HG02678 (cell line): Measurements from ENCODE around the gene TADA2A.
"Not testable (repeated sequence)": the region's sequence is repeated elsewhere in the genome, so short reads cannot be mapped to it uniquely, and the experiment has no call there.

ENCODE experiments used
- ATAC-seq: cut with Tn5 transposase; IDR thresholded peaks from one replicate; pipeline ENCODE4 v1.9.1; 2021; ENCODE audit warnings: mild to moderate bottlenecking, moderate library complexity; ENCODE audit not compliant: unreplicated experiment

TADA2A gene

DNA sequence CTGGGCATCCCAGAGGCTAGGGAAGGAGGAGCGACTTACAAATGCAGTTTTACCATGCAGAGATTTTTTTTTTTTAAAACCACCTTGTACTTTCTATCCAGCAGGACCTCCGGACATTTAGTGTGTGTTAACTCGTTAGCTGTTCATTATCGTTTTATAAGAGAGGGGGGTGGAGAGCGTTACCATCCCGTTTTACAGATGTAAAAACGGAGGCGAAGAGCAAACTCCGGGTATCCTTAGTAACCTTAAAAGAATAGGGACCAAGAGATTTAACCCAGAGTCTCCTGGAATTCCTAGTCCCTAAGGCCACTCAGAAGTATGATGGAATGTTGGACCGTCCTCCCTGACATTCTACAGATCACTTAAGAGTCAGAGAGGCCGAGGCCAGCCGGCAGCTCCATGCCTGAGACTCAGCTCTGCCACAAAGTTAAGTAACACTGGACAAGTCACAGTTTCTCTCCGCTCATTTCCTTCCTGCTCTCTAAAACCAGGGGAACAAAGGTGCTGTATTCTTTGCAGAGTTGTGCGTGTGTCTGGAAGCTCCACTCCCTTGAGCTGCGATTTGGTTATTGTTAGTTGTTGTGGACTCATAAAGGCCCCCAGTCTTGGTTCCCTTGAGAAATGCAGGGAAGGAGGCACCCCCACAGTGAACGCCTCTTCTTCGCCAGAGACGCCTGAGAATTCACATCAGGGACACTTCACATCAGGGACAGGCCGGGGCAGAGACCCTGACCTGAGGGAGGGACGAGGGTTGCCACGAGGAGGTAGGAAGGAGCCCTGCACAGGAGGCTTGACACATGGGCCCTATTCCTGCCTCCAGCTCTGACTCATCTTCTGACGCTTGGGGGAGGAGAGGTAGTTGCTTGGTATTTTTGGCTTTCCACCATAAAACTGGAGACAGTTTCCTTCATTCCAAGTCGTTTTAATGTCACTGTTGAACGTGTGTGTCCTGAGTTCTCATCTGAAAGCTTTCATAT, 84.2 kb downstream of the TADA2A start:
- no peak for ATAC-seq

DNA sequence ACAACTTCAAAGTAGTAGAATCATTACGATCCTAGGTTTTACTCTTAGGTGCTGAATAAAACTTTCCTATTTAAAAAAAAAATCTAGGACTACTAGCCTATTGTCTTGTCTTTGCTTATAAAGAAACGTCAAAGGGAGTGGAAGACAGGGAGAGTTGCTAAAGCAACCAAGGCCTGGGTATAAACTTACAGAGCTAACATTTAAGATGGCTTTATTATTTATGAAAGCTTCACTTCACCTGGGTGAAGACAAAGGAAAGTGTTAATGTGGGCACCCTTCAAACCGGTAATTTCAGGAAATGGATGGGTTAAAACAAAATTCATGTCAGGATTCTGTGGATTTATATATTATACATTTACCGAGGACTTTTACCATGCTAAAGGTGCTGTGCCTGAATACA, 85.5 kb downstream of the TADA2A start:
- ATAC-seq: no peak

GRCh38 chr17:37493249-37494027, 86.8 kb downstream of the TADA2A start:
- ATAC-seq: no peak

GRCh38 chr17:37494401-37494831, 87.7 kb downstream of the TADA2A start:
- ATAC-seq: no peak

DNA sequence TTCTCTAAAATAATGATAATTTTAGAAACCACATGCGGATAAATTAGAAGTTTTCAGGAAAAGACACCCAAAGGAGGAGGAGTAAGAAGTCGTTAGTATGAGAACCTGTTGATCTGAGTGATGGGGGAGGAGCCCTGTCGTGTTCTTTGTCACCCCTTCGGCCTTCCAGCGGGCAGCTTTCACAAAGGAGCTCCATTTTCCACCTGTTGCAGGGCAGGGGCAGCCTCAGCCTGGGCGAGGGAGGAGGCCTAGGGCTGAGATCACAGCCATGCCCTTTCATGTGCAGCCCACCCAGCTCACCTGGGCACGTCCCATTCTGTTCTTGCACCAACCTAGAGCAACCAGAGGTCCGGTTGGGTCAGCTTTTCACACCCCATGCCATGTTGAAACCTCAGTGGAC, 88.3 kb downstream of the TADA2A start:
- ATAC-seq: no peak

- ATAC-seq: no peak
Observed at GRCh38 chr17:37500378-37500777, 93.7 kb downstream of the TADA2A start.

DNA sequence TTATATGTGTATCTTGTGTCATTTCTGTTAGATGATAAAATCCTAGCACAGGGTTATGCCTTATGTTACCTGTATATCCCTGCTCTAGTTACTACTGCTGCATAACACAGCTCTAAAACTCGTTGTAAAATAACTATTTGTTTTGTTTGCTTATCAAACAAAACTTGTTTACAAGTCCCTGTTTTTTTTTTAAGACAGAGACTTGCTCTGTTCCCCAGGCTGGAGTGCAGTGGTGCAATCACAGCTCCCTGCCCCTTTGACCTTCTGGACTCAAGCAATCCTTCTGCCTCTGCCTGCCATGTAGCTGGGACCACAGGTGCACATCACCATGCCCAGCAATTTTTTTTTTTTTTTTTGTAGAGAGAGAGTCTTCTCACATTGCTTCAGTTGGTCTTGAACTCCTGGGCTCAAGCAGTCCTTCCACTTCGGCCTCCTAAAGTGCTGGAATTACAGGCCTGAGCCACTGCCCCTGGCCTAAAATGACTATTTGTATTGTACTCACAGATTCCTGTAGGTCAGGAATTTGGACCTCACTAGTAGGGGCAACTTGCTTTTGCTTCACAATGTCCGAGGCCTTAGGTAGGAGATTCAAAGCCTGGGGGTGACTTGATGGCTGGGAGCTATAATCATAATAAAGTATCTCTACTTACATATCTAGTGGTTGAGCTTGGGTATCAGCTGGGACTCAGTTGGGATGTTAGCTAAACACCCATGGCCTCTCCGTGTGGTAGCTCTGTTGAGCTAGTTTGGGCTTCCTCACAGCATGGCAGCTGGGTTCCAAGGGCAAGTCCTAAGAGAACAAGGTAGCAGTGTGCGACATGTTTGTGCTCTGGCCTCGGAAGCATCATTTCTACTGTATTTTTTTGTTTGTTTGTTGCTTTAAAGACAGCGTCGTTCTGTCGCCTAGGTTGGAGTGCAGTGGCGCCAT, 95.6 kb downstream of the TADA2A start:
- no peak for ATAC-seq

- ATAC-seq: no peak
Observed at GRCh38 chr17:37503148-37503547, 96.5 kb downstream of the TADA2A start.

DNA sequence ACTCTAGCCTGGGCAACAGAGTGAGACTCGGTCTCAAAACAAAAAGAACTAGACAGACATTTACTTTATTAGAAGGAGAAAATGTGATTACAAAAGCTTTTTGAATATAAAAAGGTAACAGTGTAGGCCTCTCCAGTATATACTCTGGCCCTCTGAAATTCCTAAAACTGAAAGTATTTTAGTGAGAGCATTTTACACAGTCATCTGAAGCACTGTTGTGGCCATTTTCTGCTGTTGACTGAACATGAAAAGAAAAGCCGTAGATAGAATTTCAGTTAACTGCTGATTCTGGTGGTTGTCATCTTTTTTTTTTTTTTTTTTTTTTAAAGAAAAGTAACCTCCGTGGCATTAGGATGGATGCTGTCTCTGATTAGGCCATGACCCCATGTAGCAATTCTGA, 98.6 kb downstream of the TADA2A start:
- ATAC-seq: no peak

DNA sequence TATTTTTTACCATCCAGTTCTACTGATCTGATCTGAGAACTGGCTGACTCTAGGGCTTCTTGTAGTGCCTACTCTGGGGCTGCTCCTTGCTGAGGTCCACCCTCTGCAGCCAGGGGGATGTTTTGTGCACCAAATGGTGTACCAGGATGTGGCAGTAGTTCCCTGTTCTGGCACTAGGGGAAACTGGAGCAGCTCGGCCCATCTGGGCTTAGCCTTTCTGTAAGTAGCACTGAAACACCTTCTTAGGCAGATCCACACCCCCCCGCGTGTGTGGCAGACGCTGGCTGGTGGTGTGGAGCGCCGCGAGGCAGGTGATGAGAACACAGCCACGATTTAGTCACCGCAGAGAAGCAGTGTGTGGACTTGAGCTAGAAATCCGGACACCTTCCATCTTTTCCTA, 100.0 kb downstream of the TADA2A start:
- no peak for ATAC-seq

GRCh38 chr17:37507111-37507510, 100.4 kb downstream of the TADA2A start:
- no peak for ATAC-seq

DNA sequence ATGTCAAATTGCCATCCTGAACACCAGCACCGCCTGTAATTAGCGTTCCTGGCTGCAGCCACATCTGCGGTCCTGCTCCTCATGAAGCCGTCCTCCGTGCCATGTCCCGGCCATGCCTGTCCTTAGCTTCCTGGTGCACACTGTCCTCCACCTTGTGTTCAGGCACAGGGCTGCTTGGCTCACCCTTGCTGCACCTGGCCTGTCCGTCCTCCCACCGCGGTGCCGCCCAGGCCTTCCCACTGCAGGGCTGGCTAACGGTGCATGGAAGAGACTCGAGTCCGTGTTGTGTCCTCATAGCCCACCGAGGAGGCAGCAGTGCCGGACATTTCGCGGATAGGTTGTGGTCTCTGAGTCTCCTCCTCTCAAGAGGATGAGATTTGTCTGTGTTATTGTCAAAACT, 103.4 kb downstream of the TADA2A start:
- ATAC-seq: no peak

DNA sequence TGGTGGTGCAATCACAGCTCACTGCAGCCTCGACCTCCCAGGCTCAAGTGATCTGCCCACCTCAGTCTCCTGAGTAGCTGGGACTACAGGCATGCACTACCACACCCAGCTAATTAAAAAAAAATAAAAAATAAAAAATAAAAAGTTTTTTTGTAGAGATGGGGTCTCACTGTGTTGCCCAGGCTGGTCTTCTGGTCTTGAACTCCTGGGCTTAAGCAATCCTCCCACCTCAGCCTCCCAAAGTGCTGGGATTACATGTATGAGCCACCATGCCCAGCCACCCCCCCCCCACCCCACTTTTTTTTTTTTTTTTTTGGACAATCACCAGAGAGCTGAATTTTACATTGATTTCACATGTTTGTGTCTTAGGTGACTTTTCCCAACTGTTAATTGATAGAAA, 105.0 kb downstream of the TADA2A start:
- not testable (repeated sequence) for ATAC-seq

- ATAC-seq: no peak
Observed at GRCh38 chr17:37512442-37513068, 105.9 kb downstream of the TADA2A start.

DNA sequence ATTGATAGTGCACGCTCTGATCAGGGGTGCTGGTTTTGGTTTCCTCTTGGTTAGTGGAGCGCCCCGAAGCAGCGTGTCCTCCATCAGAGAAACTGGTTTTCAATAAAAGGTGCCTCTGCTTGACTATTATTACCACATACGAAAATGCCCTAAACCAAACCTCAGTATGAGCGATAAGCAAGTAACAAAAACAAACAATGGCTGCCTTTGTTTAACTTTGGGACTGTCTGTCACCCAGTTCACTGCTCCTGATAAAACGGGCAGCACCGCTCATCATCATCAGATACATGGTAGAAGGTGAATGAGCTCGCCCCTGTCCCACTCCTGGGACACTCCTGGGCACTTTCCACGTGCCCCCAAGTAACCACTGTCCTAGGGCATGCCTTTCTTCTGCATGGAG, 107.0 kb downstream of the TADA2A start:
- ATAC-seq: no peak

- no peak for ATAC-seq
Observed at GRCh38 chr17:37516127-37516571, 109.5 kb downstream of the TADA2A start.

GRCh38 chr17:37517881-37518280, 111.2 kb downstream of the TADA2A start:
- no peak for ATAC-seq

DNA sequence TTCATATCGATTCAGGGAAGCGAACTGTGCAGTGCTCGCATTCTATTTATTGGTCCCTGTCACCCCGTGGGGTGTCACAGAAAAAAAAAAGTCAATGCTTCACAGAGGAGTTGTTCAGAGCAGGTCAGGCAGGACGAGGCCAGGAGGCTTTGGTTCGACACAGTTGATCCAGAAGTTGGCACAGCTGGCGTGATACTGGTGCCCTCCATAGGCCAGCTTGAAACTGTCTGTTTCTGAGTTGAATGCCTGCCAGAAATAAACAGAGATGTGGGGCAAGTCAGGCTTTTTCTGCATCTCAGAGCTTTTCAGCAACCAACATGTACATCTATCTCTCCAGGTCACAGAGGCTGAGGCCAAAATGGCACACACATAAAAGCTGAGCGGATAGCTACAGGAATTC, 112.1 kb downstream of the TADA2A start:
- ATAC-seq: no peak

DNA sequence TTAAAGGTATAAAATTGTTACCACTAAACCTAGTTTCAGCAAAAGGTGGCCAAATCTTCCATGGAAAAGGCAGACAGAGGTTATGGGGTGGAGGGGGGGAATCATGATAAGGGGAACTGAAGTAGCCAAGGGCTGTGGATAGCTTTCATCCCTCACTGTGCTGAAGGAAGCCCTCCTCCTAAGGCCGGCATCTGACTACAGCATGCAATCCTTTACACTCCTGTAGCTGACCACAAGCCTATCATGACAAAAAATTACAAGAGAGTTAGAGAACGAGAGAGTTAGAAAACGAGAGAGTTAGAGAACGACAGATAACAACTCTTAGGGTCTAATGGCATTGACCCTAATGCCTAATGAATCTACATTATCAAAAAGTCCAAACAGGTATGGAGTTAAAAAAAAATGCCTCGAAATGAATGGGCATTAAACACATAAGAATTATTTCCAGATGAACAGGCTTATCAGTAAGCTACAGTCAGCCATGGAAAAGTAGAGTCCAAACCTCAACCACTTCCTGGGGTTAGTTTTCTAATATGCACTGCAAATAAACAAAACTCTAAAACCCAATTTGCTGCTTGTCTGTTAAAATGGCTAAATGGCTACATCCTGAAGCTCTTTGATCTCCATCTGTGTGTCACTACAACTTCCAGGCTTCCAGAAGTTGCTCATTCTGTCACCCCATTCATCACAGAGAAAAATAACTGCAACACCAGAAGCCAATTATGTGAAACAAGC, 112.7 kb downstream of the TADA2A start:
- no peak for ATAC-seq

GRCh38 chr17:37520174-37520573, 113.5 kb downstream of the TADA2A start:
- no peak for ATAC-seq
